Subcutaneous adipose tissue (tissue), 4 donors: Measurements from ENCODE around the gene MGMT. TPM values are rescaled to one million over a fixed set of nuclear protein-coding genes. Genes with fewer than 3 reads are reported as not detected.

Source experiments
- total RNA-seq, 4 donors: library from RNA; depleted of rRNA; stranded (reverse); fragments of >200 nt; gene quantifications; one replicate each; pipeline ENCODE4 v1.1.0, GENCODE V29; 2016
- TF ChIP-seq, protein P1 (sequence below): fragments of 450-650 bp; IDR thresholded peaks from one replicate; pipeline ENCODE4 v1.5.1; 2016; ENCODE audit warnings: low read depth, mild to moderate bottlenecking, control low read depth, antibody characterized with exemption, moderate library complexity

MGMT gene
- total RNA-seq, 4 donors from 2014 or later, result 27.5 to 74.8 (median 42.2) TPM

DNA sequence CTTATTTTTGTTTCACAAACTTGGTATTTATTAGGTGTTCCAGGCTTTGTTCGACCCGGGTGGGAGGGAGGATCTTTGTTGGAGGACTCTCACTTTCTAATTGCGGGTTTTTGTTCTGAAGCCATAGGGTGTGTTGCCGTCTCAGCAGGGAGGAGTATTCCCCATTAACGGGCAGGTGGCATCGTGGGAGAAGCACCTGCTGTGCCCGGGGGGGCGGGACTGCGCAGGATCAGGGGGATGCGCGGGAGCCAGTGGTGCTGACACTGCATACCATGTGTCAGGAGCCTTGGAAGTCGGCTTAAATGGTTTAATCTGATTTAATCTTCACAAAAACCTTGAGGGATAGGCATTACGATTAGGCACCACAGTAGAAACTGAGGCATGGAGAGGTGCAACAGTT, 113.0 kb downstream of the MGMT start:
- TF ChIP-seq, protein P1, sequence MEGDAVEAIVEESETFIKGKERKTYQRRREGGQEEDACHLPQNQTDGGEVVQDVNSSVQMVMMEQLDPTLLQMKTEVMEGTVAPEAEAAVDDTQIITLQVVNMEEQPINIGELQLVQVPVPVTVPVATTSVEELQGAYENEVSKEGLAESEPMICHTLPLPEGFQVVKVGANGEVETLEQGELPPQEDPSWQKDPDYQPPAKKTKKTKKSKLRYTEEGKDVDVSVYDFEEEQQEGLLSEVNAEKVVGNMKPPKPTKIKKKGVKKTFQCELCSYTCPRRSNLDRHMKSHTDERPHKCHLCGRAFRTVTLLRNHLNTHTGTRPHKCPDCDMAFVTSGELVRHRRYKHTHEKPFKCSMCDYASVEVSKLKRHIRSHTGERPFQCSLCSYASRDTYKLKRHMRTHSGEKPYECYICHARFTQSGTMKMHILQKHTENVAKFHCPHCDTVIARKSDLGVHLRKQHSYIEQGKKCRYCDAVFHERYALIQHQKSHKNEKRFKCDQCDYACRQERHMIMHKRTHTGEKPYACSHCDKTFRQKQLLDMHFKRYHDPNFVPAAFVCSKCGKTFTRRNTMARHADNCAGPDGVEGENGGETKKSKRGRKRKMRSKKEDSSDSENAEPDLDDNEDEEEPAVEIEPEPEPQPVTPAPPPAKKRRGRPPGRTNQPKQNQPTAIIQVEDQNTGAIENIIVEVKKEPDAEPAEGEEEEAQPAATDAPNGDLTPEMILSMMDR, result no peak

DNA sequence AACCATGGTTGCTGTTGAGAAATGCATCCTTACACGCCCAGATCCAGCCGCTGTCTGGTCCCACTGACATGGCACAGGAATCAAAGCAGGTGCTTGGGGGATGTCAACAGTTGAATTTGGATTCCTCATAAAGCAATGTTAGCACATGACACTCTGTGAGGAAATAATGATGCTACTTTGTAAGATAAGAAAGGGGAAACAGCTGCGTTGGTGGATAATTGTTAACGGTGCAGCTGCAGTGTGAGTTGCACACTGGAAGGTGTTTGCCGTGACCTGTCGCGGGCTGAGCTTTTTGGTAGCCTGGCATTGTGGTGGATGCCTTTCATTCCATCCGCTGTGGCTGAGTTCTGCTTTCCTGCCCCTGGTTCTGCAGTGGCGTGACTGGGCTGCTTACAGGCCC, 113.9 kb downstream of the MGMT start:
- TF ChIP-seq, protein P1, result no peak

DNA sequence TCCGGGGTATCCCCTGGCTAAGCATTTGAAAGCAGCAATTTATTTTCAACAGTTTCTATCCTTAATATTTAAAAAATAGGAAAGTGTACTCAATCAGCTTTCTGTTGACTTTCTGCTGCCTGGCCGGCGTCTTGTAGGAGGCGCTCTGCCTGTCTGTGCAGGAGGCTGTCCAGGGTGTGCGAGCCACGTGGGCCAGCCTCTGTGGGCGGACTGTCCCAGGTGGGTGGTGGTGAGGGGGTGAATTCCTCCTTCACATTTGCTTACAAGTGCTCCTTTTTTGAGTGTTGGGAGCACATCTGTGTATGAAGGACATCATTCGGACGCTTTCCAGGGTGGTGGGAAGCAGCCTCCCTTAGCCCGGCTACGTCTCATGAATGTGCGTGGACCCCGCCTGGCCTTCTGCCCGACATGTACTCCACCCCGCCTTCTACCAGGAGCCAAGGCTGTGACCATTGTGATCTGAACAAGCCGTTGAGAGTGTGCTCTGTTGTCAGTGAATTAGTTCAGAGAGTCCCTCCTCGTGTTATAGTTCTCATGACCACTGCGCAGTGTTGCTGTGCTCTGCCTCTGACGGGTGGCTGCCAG, 114.9 kb downstream of the MGMT start:
- TF ChIP-seq, protein P1, result no peak

DNA sequence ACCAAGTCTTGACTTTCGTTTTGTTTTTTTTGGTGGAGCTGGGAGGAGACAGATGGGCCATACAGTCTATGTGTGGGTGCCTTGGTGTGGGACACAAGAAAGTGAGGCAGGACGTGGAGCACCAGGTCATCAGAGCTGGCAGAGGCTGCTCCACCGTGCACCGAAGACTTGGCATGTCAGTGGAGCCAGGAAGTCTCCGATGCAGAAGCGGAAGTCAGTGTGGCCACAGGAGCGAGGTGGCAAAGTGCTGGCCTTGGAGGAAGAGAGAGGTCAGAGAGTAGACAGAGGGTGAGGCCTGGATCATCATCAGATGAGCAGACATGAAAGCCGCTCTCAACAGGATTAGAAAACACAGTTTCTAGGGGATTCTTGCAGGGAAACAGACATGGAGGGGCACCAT, 116.8 kb downstream of the MGMT start:
- TF ChIP-seq, protein P1, result no peak

DNA sequence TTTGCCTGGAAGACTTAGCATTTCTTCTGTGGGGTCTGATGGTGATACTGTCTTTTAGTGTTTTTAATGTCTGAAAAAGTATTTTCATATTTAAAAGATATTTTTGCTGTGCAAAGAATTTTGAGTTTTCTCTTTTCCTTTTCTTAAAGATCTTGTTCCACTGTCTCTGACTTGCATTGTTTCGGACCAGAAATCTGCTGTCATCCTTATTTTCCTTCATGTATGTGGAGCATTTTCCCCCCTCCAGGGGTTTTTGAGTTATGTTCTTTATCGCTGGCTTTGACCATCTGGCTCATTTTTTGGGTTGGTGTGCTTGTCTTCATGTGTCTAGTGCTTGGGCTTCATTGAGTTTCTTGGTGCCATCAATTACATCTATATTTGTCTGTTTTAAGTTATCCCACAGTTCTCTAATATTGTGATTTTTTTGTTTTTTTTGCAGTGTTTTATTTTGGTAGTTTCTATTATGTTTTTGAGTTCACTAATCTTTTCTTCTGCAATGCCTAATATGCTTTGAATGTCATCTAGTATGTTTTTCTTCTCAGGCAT, 119.9 kb downstream of the MGMT start:
- TF ChIP-seq, protein P1, result no peak

DNA sequence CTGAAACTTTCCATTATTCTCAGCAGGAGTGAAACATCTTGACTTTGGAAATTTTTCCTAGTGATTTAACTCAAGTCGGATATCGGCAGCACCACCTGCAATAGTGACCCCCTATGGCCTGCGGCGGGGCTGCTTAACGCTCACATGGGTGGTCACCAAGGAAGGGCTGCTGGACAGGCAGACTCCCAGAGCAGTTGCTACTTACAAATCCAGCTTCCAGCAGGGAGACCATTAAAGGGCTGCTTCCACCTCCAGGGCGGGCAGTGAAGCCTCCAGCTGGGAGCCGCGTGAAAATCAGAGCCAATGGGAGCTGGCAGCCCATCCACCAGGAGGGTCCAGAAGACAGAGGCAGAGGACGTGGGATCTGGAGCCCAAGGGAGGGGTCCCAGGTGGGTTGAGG, 122.5 kb downstream of the MGMT start:
- TF ChIP-seq, protein P1, result no peak

DNA sequence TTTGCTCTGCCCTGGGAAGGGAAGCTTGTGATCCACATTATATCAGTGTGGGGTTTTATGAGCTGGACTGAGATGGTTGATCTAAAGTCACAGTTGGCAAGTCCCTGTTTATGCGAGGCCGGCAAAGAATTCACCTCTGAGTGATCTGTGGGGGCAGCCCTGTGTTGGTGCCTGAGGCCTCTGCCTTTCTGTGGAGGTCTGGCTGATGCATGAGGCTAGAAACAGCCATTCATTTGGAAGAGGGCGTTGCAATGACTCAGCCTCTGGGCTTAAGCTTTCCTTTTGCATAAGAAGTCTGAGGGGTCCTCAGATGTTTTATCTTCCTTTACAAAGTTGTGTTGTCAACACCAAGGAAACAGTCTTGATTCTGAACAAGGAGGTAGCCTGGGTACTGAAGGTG, 126.9 kb downstream of the MGMT start:
- TF ChIP-seq, protein P1, result no peak
